Caco-2 (cell line): ENCODE data around the gene HDAC4. TPM values are rescaled to one million over a fixed set of nuclear protein-coding genes. Genes with fewer than 3 reads are reported as not detected.

ENCODE experiments used
- BruUV-seq: library from RNA; stranded (reverse); fragments of 400-500 nt; replicated peaks from 2 replicates; lab custom pipeline; 2021; lab: Mats Ljungman, UMichigan
- CTCF ChIA-PET: fragments of 300-600 bp; sonication (Branson Sonifier 250); formaldehyde crosslinking; loops from one replicate; lab custom pipeline; 2022; ENCODE audit warnings: antibody characterized with exemption; lab: Charles Lee
- POLR2A ChIA-PET: fragments of 300-600 bp; sonication (Branson Sonifier 250); formaldehyde crosslinking; loops from one replicate; lab custom pipeline; 2022; ENCODE audit warnings: antibody characterized with exemption; lab: Charles Lee
- DNase-seq, 2 experiments: peaks; one replicate each; pipeline versions ENCODE4 v3.0.0 to v3.0.0-alpha.2; 2020 to 2022
- H3K27me3 ChIP-seq: replicated peaks from 2 replicates; pipeline ENCODE4 v1.6.0; 2011; ENCODE audit warnings: low read length; ENCODE audit not compliant: control insufficient read depth, insufficient read depth
- H3K36me3 ChIP-seq: 2 replicates; pipeline ENCODE4 v1.5.1; 2011; ENCODE audit warnings: low read length; ENCODE audit not compliant: control insufficient read depth, insufficient read depth
- H3K4me1 ChIP-seq: fragments of 250-450 bp; sonication (Bioruptor Pico); 2 replicates; pipeline ENCODE4 v1.5.1; 2020; ENCODE audit warnings: mild to moderate bottlenecking
- H3K4me3 ChIP-seq: 2 replicates; pipeline ENCODE4 v1.5.1; 2011; ENCODE audit warnings: low read depth, mild to moderate bottlenecking, control low read depth, low read length
- H3K9me3 ChIP-seq: fragments of 250-450 bp; sonication (Bioruptor Pico); 2 replicates; pipeline ENCODE4 v1.5.1; 2020; ENCODE audit warnings: mild to moderate bottlenecking, moderate library complexity
- H3K27ac Mint-ChIP-seq: one replicate; pipeline ENCODE4 v1.8.0; 2022; ENCODE audit warnings: mixed read lengths; ENCODE audit not compliant: unreplicated experiment
- H3K27me3 Mint-ChIP-seq: one replicate; pipeline ENCODE4 v1.8.0; 2022; ENCODE audit warnings: mixed read lengths; ENCODE audit not compliant: insufficient read depth, unreplicated experiment
- H3K36me3 Mint-ChIP-seq: one replicate; pipeline ENCODE4 v1.8.0; 2022; ENCODE audit warnings: mild to moderate bottlenecking, mixed read lengths; ENCODE audit not compliant: insufficient read depth, unreplicated experiment
- H3K4me1 Mint-ChIP-seq: one replicate; pipeline ENCODE4 v1.8.0; 2022; ENCODE audit warnings: low read depth, mixed read lengths; ENCODE audit not compliant: unreplicated experiment
- H3K4me3 Mint-ChIP-seq: one replicate; pipeline ENCODE4 v1.8.0; 2022; ENCODE audit warnings: mild to moderate bottlenecking, moderate library complexity, mixed read lengths; ENCODE audit not compliant: unreplicated experiment
- H3K9me3 Mint-ChIP-seq: one replicate; pipeline ENCODE4 v1.8.0; 2022; ENCODE audit warnings: mixed read lengths; ENCODE audit not compliant: unreplicated experiment
- intact Hi-C: fragments of 100-400 bp; cut with micrococcal nuclease; formaldehyde crosslinking; loops from one replicate; pipeline ENCODE4 v1.10.0; 2022; ENCODE audit not compliant: unreplicated experiment
- total RNA-seq: library from RNA; stranded (reverse); gene quantifications from 2 replicates; pipeline ENCODE4 v1.2.3, GENCODE V29; 2022
- TF ChIP-seq, protein P1 (sequence below), 2 experiments: fragments of 200-600 bp in 1 of 2; IDR thresholded peaks; 1 replicate in 1 of 2; 2 replicates in 1 of 2; pipeline versions ENCODE4 v1.5.1 to v1.8.0; 2011 to 2022; ENCODE audit warnings: antibody characterized with exemption in 1 of 2, control low read depth in 1 of 2, inconsistent platforms in 1 of 2, low read depth in 1 of 2, low read length in 1 of 2, mild to moderate bottlenecking in 1 of 2, moderate library complexity in 1 of 2; ENCODE audit not compliant: insufficient read depth in 1 of 2, severe bottlenecking in 1 of 2, unreplicated experiment in 1 of 2

The HDAC4 gene
- total RNA-seq, 1 experiment from 2014 or later = 15.5 TPM

DNA sequence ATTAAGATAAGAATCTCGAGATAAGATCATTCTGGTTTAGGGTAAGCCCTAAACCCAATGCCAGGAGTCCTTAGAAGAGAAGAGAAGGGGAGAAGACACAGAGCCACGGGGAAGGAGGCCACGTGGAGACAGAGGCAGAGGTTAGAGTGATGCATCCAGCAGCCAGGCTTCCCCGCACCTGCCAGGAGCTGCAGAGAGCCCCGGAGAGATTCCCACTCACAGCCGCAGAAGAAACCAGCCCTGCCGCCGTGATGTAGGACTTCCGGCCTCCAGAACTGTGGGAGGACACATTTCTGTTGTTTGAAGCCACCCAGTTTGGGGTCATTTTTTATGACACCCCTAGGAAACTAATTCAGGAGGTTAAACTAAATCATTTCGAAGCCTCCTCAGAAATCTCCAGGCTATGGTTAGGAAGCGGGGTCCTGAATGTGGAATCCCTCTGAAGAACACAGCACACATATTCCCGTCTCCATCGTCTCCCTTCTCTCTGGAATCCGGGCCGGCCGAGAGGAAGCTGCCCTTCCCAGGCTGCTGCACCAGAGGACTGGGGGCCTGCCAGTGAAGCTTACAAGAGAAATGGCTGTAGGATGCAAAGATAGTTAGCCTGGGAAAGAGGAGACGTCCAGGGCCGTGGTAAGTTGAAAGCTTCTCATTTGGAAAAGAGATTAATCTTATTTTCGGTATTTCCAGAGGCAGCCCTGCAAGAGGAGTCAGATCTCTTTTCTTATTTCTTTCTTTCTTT is 396.4 kb downstream of the HDAC4 start:
- H3K4me3 Mint-ChIP-seq = no peak overlapping the region
- H3K36me3 Mint-ChIP-seq = no peaks in the 10 kb centered on the region
- no peaks in the 10 kb centered on the region; the same call in 1 of the 2 replicates for H3K27me3 ChIP-seq
- H3K27ac Mint-ChIP-seq = no peak overlapping the region
- ChIA-PET CTCF (no interaction called here), POLR2A (no interaction called here)
- H3K4me1 Mint-ChIP-seq = no peaks in the 10 kb centered on the region
- H3K4me3 ChIP-seq = no peak overlapping the region
- TF ChIP-seq, protein P1, sequence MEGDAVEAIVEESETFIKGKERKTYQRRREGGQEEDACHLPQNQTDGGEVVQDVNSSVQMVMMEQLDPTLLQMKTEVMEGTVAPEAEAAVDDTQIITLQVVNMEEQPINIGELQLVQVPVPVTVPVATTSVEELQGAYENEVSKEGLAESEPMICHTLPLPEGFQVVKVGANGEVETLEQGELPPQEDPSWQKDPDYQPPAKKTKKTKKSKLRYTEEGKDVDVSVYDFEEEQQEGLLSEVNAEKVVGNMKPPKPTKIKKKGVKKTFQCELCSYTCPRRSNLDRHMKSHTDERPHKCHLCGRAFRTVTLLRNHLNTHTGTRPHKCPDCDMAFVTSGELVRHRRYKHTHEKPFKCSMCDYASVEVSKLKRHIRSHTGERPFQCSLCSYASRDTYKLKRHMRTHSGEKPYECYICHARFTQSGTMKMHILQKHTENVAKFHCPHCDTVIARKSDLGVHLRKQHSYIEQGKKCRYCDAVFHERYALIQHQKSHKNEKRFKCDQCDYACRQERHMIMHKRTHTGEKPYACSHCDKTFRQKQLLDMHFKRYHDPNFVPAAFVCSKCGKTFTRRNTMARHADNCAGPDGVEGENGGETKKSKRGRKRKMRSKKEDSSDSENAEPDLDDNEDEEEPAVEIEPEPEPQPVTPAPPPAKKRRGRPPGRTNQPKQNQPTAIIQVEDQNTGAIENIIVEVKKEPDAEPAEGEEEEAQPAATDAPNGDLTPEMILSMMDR (IDR thresholded peaks at IDR 0.05; ENCODE audit: insufficient read depth in 1 of 2, low read depth in 1 of 2, low read length in 1 of 2, severe bottlenecking in 1 of 2, unreplicated experiment in 1 of 2) = no peak
- H3K4me1 ChIP-seq = no peaks in the 10 kb centered on the region
- BruUV-seq = no TSS peak
- H3K27me3 Mint-ChIP-seq = peaks cover 17% of the 10 kb centered on the region
- intact Hi-C loops = no loop called here
- H3K36me3 ChIP-seq = no peaks in the 10 kb centered on the region
- no peak for DNase-seq
- H3K9me3 Mint-ChIP-seq = peaks cover 7% of the 10 kb centered on the region
- no peaks in the 10 kb centered on the region for H3K9me3 ChIP-seq

DNA sequence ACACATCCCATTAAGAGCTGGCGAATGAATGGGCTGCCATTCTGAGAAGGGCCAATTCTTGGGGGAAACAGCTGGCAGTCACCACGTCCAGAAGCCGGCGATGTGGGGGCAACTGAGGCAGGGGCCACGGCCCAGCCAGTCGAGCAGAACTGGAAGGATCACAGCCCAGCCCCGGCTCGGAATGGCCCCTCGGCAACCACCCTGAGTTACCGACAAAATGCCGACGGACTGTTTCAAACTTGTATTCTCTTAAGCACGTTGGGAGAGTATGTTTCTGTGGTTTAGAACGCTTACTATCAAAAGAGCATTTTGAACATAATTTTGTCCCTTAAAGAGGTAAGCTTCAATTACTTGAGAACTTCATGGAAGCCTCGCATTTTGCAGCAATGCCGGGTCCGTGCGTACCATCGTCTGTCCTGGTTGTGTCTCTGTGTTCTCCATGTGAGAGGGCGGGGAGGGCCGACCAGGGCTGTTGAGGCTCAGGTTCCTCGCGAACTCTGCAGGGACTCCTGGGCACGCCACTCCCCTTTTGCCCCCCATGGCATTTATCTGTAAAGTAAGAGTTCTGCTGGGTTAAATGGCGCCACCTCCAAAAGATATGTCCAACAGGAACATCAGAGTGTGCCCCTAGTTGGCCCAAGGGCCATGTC is 397.1 kb downstream of the HDAC4 start:
- Histone ChIP-seq H3K4me3 (no peak overlapping the region), H3K9me3 (no peaks in the 10 kb centered on the region), H3K36me3 (no peaks in the 10 kb centered on the region), H3K4me1 (no peaks in the 10 kb centered on the region), H3K27me3 (no peaks in the 10 kb centered on the region; the same call in 1 of the 2 replicates)
- Mint-ChIP-seq H3K27ac (no peak overlapping the region), H3K9me3 (peaks cover 7% of the 10 kb centered on the region), H3K27me3 (peaks cover 17% of the 10 kb centered on the region), H3K4me1 (no peaks in the 10 kb centered on the region), H3K36me3 (no peaks in the 10 kb centered on the region), H3K4me3 (no peak overlapping the region)
- POLR2A ChIA-PET = no interaction called here
- TF ChIP-seq, protein P1 (IDR thresholded peaks at IDR 0.05; ENCODE audit: insufficient read depth in 1 of 2, low read depth in 1 of 2, low read length in 1 of 2, severe bottlenecking in 1 of 2, unreplicated experiment in 1 of 2) = no peak
- CTCF ChIA-PET = no interaction called here
- no TSS peak for BruUV-seq
- no peak for DNase-seq
- intact Hi-C loops = no loop called here

DNA sequence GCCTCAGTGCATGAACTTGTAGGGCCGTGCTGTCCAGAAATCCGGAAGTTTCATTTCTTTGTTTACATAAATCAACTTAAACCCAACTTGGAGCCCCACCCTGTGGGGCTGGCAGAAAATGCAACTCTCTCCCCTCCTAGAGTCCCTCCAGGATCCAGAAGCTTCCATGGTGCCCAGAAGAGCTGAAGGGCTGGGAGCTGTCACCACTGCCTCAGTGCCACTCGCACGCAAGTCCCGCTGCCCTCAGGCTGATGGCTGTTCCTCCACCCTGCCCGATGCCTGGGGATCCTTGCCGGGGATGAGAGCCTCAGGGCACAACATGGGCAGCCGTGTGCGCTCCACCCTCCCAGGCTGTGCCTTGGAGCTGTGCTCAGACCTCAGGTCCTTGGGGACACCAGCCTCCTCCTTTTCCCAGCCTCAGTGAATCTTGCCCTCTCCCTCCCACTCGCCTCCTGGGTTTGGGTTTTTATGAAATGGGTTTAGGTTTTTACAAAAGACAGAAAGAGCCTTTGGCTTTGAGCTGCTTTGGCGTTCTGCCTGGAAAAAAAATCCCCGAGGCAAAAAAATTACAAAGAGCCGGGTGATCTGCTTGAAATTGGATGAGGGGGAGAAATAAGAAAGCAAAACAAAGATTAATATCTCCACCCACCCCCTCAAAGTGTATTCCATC is 397.7 kb downstream of the HDAC4 start:
- H3K27me3 ChIP-seq = no peaks in the 10 kb centered on the region; the same call in 1 of the 2 replicates
- no peaks in the 10 kb centered on the region for H3K4me1 ChIP-seq
- TF ChIP-seq, protein P1 (IDR thresholded peaks at IDR 0.05; ENCODE audit: insufficient read depth in 1 of 2, low read depth in 1 of 2, low read length in 1 of 2, severe bottlenecking in 1 of 2, unreplicated experiment in 1 of 2) = no peak
- ChIA-PET POLR2A (no interaction called here), CTCF (interaction anchor here (0.6 kb wide), 1 partner anchor 162 kb away, joined by 3 read pairs; no protein-coding TSS in a partner anchor)
- peaks cover 7% of the 10 kb centered on the region for H3K9me3 Mint-ChIP-seq
- no peak overlapping the region for H3K4me3 ChIP-seq
- peaks cover 18% of the 10 kb centered on the region for H3K27me3 Mint-ChIP-seq
- no peaks in the 10 kb centered on the region for H3K4me1 Mint-ChIP-seq
- no peak overlapping the region for H3K27ac Mint-ChIP-seq
- H3K36me3 ChIP-seq = no peaks in the 10 kb centered on the region
- H3K9me3 ChIP-seq = no peaks in the 10 kb centered on the region
- DNase-seq = no peak
- BruUV-seq = no TSS peak
- intact Hi-C loops = no loop called here
- H3K36me3 Mint-ChIP-seq = no peaks in the 10 kb centered on the region
- H3K4me3 Mint-ChIP-seq = no peak overlapping the region
